ENCODE data around the gene RAB31.
A peak's percentile ranks its signal among the peaks of the same experiment; 100 is the strongest.
"Not testable (repeated sequence)": the region's sequence is repeated elsewhere in the genome, so short reads cannot be mapped to it uniquely, and the experiment has no call there.

RAB31 gene

GRCh38 chr18:9763157-9763556 is 55.1 kb downstream of the RAB31 start:
- no peak for DNase-seq

DNA sequence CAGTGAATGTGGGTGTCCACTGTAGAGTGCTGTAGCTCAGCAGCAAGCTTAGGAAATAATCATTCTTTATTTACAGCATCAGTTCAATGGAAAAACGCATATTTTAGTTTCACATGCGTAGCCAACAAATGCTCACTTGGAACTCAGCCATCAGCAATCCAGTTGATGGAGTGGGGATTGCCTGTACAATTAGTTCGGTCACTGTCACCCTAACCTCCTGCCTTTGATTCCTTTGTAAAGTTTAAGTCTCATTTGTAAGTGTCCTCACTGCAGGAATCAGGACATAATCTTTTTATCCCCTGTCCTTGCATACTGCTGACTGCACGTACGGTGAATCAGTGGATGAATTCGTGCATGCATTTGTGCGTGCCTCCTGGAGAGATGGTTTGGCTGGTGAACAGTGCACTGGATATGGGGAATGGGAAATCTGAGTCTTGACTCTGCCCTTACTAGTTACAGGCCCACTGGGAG is 55.9 kb downstream of the RAB31 start:
- no peak for DNase-seq

DNA sequence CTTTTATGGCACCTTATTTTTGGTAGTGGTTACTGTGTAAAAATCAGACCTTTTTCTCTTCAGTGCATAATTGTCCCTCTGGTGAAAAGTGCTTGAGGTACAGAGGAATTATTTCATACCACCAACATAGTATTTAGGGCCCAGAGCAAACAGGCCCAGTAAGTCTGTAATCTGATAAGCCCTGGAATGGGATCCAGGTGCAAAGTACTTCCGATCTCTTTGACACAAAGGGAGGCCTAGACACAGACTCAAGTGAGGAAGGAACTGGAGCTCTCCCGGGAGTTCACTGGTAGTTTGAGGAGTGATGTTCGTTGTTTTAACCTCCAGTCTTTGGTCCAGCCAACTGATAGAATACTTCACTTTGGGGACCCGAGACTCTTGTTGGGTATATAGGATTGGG is 57.4 kb downstream of the RAB31 start:
- no peak for DNase-seq

DNA sequence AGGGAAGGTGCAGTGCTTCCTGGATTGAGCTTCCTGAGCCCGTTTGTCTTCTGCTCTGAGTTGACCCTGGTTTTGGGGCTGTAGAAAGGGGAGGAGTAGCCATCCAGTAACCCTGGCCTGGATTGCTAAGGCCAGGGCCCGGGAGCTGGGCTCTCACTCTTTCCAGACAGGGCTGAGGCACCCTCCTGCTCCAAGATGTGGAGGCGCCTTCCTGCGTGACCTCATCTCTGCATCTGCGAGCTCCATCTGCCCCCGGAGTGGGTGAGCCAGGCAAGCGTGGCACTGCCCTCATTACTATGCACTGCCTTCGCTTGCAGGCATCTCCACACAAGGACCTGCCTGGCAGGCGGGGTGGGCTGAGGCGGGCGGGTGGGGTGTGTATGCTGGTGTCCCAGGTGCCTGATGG is 58.0 kb downstream of the RAB31 start:
- DNase-seq, result no peak

DNA sequence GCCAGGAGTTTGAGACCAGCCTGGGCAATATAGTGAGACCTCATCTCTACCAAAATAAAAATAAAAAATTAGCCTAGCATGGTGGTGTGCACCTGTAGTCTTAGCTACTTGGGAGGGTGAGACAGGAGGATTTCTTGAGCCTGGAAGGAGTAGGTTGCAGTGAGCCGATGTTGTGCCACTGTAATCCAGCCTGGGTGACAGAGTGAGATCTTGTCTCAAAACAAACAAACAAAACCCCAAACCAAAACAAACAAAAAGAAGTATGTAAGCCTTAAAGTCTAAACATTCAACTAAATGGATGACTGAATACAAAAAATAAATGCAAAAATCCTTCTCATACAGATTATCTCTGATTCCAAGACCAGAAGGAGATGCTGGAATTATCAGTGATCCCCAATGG is 58.6 kb downstream of the RAB31 start:
- DNase-seq, result no peak

- DNase-seq, result not testable (repeated sequence)
These were observed 60.1 kb downstream of the RAB31 start for GRCh38 chr18:9768071-9768691.

DNA sequence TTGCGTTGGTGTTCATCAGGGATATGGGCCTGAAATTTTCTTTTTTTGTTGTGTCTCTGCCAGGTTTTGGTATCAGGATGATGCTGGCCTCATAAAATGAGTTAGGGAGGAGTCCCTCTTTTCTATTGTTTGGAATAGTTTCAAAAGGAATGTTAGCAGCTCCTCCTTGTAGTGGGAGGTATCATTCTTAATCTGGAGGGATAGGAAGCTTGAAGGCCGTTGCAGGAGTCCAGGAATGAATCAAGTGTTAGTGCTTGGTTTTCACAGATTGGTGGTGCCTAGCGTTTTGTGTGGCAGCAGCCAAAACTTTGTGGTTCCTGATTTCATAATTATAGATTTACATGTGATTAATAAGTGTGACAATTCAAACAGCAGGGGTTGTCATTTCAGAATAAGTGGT is 62.0 kb downstream of the RAB31 start:
- not testable (repeated sequence) for DNase-seq

DNA sequence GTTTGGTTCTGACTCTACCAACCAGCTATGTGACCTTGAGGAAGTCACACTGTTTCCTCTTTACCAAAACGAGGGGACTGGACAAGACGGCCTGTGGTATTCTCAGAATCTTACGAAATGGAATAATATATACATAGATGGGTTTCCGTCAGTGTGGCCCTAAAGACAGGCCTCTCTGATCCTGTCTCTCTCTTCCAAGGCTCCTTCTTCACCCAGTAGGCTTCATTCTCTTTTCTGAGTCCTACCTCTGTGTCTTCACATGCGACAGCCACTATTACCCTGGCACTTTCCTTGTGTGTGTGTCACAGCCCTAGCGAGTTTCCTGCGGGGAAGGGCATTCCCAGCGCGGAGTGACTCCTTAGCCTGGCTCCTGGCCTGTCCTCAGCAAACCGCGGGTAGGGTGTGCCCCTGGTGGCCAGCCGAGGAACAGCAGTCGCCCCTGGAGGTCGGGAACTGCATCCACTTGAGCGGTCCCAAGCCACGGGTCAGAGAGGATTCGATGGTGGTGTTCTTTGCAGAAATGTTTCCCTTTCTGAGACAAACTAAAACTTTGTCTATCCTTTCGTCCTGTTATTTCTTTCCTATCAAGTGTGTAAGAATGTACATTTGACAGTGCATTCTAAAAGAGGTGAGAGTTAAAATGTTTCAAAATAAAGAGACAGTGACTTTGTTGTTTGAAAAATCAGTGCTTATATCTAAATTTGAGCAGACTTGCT is 63.3 kb downstream of the RAB31 start:
- peak; percentile 79 for DNase-seq

DNA sequence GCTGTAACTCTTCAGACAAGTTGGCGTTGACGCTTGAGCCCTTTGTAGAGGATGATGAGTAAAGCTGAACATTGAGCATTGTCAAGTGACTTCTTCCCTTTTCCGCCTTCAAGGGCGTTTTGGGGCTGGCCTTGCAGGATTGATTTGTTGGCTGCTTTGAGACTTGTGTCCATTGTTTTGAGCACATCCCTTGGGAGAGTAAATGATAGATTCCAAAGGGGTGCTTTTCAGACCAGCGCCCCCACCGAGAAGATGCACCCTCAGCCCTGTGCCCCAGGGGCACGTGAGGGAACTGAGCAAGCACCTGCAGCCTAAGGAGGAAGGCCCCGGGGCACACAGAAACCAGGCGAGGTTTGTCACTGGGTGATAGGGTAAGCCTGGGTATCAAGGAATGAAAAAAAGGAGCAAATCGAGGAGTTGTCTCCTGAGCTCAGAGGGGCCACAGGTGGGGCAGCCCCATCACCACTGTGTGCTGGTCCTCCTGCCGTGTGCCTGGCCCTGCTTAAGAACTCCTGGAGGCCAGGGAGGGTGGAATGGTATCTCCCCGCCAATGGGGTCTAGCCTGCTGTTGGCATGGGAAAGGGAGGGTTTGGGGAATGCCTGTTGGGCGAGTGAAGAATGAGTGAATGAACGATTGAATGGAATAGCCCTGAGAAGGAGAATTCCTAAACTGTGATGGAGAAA is 64.0 kb downstream of the RAB31 start:
- no peak for DNase-seq

DNA sequence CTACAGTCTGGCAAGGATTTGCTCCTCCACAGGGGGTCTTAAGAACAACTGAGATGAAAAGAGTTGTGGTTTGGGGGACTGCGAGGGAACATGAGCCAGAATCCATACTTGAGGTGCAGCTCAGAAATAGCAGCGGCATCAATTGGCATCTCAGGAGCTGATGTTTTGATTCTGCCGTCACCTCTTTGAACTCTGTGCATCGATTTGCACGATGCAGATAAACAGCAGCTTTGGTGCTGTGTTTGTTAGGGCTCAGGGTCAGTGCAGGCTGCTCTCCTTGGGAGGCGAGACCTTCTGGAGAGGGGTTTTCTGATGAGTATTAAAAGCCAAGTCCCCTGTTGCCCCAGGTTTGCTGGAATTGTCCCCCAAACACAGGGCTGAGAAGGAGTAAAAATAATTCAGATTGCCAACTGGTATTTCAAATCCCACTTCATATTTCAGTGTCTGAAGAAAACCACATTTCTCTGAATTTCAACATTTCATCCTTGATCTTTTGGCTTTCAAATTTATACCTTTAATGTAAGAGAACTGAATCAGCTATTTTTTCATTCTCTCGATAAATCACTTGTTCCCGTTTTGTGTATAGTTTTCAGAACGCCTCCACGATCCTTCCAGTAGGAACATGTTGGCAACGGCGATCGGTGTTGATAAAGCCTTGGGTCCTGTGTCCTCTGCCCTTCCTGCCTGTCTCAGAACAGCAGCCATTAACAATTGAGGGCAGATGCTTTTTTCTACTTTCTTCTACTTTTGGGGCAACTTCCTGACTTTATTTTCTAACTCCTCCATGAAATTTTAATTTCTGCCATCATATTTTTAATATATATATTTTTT is 65.0 kb downstream of the RAB31 start:
- DNase-seq, result no peak

DNA sequence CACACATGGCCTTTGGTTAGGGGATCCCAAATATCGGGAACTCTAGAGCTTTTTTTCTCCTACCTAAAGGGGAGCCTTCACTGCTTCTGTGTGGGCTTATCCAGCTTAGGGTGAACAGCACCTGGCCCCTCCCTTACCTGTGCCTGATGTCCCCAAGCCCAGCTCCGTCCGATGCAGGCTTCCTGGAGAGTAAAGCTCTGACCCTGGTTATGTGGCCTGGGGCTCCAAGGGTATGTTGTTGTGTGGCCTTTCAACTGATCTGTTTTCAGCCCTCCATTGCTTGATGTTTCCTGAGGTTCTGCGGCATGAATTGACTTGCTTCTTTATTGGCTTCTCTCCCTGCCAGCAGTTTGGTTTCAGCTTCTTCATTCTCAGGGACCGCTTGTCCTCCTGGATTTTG is 66.0 kb downstream of the RAB31 start:
- no peak for DNase-seq

- peak; percentile 32 for DNase-seq
These were observed 67.1 kb downstream of the RAB31 start for GRCh38 chr18:9775178-9775577.

- peak; percentile 73 for DNase-seq
These were observed 71.5 kb downstream of the RAB31 start for GRCh38 chr18:9779630-9780029.

DNA sequence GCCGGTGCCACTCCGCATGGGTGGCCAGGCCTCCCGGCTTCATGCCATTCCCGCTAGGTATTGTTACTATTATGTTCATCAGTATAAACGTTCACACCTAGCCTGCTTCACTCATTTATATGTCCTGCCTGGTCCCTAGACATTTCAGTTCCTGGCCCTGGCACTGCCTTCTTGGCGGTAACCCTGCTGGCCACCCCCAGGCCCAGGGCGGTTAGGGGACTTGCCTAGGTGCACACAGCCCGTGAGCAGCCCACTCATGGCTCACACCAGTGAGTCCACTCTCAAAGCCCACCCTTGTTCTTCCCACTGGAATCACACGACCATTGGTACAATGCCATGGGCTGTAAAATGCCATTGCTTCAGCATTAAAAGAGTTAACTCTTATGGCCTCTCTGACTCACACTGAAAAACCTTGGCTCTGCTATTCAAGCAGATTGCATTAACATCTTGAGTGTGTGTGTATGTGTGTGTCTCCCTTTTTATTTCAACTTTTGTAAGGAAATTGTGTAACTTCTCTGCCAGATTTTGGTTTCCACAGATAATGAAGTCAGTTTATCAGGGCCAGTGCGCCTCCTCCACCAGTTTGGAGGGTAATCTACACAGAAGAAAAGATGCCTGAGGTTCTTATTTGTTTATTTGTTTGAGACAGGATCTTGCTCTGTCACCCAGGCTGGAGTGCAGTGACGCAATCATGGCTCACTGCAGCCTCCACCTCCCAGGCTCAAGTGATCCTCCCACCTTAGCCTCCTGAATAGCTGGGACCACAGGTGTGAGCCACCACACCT is 74.2 kb downstream of the RAB31 start:
- peak; percentile 73 for DNase-seq

DNA sequence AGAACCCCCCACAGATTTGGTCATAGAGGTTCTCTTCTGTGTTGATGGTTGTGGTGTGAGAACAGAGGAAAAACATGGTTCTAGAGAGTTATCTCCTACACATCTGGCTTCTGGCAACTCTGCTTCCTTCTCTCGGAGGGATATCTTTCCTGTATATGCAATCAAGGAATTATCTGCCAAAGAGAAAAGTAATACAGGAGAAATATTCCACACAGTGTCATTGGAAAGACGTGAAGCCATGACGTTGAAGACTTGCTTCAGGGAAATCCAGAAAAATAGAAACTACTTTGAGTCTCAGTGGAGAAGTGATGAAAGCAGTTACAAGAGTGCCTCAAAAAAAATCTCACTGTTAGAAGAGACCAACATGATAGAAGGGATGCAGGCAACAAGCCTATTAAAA is 78.5 kb downstream of the RAB31 start:
- no peak for DNase-seq

- DNase-seq, result no peak
These were observed 78.9 kb downstream of the RAB31 start for GRCh38 chr18:9787036-9787435.

DNA sequence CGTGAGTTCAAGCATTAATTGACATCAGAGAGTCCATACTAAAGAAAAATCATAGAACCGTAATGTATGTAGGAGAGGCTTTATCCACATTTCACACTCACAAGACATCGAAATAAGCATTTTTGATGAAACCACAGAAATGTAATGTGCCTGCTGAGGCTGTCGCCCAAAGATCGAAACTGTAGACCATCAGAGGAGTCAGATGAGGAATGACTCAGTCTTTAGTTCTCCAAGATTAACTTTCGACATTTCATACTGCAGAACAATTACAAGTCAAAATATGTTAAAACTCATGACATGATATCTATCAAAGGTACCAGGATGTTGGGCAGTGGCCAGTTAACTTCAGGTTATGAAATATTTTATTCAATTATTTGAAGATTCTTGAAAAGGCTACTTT is 79.6 kb downstream of the RAB31 start:
- DNase-seq, result no peak

GRCh38 chr18:9788140-9788539 is 80.0 kb downstream of the RAB31 start:
- DNase-seq, result no peak

DNA sequence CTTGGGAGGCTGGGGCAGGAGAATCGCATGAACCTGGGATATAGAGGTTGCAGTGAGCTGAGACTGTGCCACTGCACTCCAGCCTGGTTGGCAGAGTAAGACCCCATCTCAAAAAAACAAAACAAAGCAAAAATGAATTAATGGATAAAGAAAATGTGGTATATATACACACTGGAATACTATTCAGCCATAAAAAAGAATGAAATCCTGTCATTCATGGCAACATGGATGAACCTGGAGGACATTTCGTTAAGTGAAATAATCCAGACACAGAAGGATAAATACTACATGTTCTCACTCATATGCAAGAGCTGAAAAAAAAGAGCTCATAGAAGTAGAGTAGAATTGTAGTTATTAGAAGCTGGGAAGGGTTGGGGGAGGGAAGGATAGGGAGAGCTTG is 80.8 kb downstream of the RAB31 start:
- no peak for DNase-seq

GRCh38 chr18:9790261-9790660 is 82.2 kb downstream of the RAB31 start:
- no peak for DNase-seq

DNA sequence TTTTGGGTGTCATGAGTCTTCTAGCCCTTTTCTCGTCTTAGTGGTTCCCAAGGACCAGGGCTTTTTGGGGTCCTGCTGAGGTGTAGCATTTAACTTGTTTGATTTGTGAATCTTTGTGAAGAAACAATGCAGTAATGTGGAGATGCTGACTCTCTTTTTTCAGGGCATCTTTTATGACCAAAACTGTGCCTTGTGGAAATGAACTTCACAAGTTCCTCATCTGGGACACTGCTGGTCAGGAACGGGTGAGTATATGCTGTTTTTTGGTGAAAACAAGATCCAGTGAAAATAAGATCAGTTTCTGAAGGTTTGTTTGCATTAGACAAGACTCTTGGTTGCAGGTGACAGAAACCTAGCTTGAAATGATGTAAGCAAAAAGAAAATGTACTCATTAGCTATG is 83.9 kb downstream of the RAB31 start:
- DNase-seq, result no peak

GRCh38 chr18:9792565-9793245 is 84.6 kb downstream of the RAB31 start:
- DNase-seq, result peak; percentile 65
